ENCODE measurements around the gene HMGXB4.
A peak's percentile ranks its signal among the peaks of the same experiment; 100 is the strongest.

HMGXB4 gene

GRCh38 chr22:35257002-35257320 is 332 bp upstream of the HMGXB4 start:
- DNase-seq (ENCODE audit: extremely low read depth in 1 of 2, low read depth in 1 of 2), result no peak

- no peak for DNase-seq (ENCODE audit: extremely low read depth in 1 of 2, low read depth in 1 of 2)
Observed at GRCh38 chr22:35258191-35258988, 1.1 kb downstream of the HMGXB4 start.

- no peak for DNase-seq (ENCODE audit: extremely low read depth in 1 of 2, low read depth in 1 of 2)
Observed at GRCh38 chr22:35264986-35265385, 7.7 kb downstream of the HMGXB4 start.

- DNase-seq (ENCODE audit: extremely low read depth in 1 of 2, low read depth in 1 of 2), result no peak
Observed at GRCh38 chr22:35266277-35266676, 9.0 kb downstream of the HMGXB4 start.

- DNase-seq (ENCODE audit: extremely low read depth in 1 of 2, low read depth in 1 of 2), result no peak
Observed at GRCh38 chr22:35269630-35270029, 12.3 kb downstream of the HMGXB4 start.

- DNase-seq (ENCODE audit: extremely low read depth in 1 of 2, low read depth in 1 of 2), result no peak
Observed at GRCh38 chr22:35274154-35274871, 17.0 kb downstream of the HMGXB4 start.

- DNase-seq (ENCODE audit: extremely low read depth in 1 of 2, low read depth in 1 of 2), result no peak
Observed at GRCh38 chr22:35275580-35275979, 18.3 kb downstream of the HMGXB4 start.

- DNase-seq (ENCODE audit: extremely low read depth in 1 of 2, low read depth in 1 of 2), result no peak
Observed at GRCh38 chr22:35276019-35276418, 18.7 kb downstream of the HMGXB4 start.

GRCh38 chr22:35288116-35288515 is 30.8 kb downstream of the HMGXB4 start:
- no peak for DNase-seq (ENCODE audit: extremely low read depth in 1 of 2, low read depth in 1 of 2)

- DNase-seq (ENCODE audit: extremely low read depth in 1 of 2, low read depth in 1 of 2), result no peak
Observed at GRCh38 chr22:35292786-35293185, 35.5 kb downstream of the HMGXB4 start.

- DNase-seq (ENCODE audit: extremely low read depth in 1 of 2, low read depth in 1 of 2), result no peak
Observed at GRCh38 chr22:35296051-35296450, 38.8 kb downstream of the HMGXB4 start.

- DNase-seq (ENCODE audit: extremely low read depth in 1 of 2, low read depth in 1 of 2), result no peak
Observed at GRCh38 chr22:35299217-35299672, 42.0 kb downstream of the HMGXB4 start.

GRCh38 chr22:35299673-35300499 is 42.6 kb downstream of the HMGXB4 start, which contains the start of gene TOM1:
Gene TOM1 (plus strand): TSS chr22:35299894. CDS start chr22:35299929, 35 bp downstream.
- DNase-seq (ENCODE audit: extremely low read depth in 1 of 2, low read depth in 1 of 2), result peak; percentile 91

- DNase-seq (ENCODE audit: extremely low read depth in 1 of 2, low read depth in 1 of 2), result no peak
Observed at GRCh38 chr22:35301372-35301874, 44.1 kb downstream of the HMGXB4 start.

- DNase-seq (ENCODE audit: extremely low read depth in 1 of 2, low read depth in 1 of 2), result no peak
Observed at GRCh38 chr22:35303029-35303624, 45.8 kb downstream of the HMGXB4 start.

GRCh38 chr22:35305525-35306070 is 48.3 kb downstream of the HMGXB4 start:
- no peak for DNase-seq (ENCODE audit: extremely low read depth in 1 of 2, low read depth in 1 of 2)

- DNase-seq (ENCODE audit: extremely low read depth in 1 of 2, low read depth in 1 of 2), result no peak
Observed at GRCh38 chr22:35306350-35306967, 49.2 kb downstream of the HMGXB4 start.

GRCh38 chr22:35307372-35307771 is 50.1 kb downstream of the HMGXB4 start:
- no peak for DNase-seq (ENCODE audit: extremely low read depth in 1 of 2, low read depth in 1 of 2)

GRCh38 chr22:35307892-35308291 is 50.6 kb downstream of the HMGXB4 start:
- no peak for DNase-seq (ENCODE audit: extremely low read depth in 1 of 2, low read depth in 1 of 2)

- DNase-seq (ENCODE audit: extremely low read depth in 1 of 2, low read depth in 1 of 2), result no peak
Observed at GRCh38 chr22:35308480-35309021, 51.3 kb downstream of the HMGXB4 start.

Measured in stimulated activated CD8-positive, alpha-beta memory T cell treated with anti-CD3 and anti-CD28 coated beads, Interleukin-7, amount 100 ng/mL, for 48 hours (primary cell).